Panc1 (cell line): ENCODE data around the gene KHNYN. TPM values are rescaled to one million over a fixed set of nuclear protein-coding genes. Genes with fewer than 3 reads are reported as not detected.

ENCODE experiments used
- ATAC-seq: fragments of 200-7000 bp; cut with Tn5 transposase; 2 replicates; pipeline ENCODE4 v1.9.1; 2020; ENCODE audit warnings: mild to moderate bottlenecking, moderate library complexity
- BruUV-seq: library from RNA; stranded (reverse); fragments of 400-500 nt; replicated peaks from 2 replicates; lab custom pipeline; 2021; lab: Mats Ljungman, UMichigan
- CTCF ChIA-PET: fragments of 300-600 bp; sonication (Branson Sonifier 250); formaldehyde crosslinking; loops from one replicate; lab custom pipeline; 2022; ENCODE audit warnings: antibody characterized with exemption; lab: Charles Lee
- POLR2A ChIA-PET: fragments of 300-600 bp; sonication (Branson Sonifier 250); formaldehyde crosslinking; loops from one replicate; lab custom pipeline; 2022; ENCODE audit warnings: antibody characterized with exemption; lab: Charles Lee
- DNase-seq: peaks from one replicate; pipeline ENCODE4 v3.0.0-alpha.2; 2010; ENCODE audit warnings: low read depth, low spot score
- H3K27ac ChIP-seq: 2 replicates; pipeline ENCODE4 v1.5.1; 2011; ENCODE audit warnings: mild to moderate bottlenecking, low read length, inconsistent platforms
- H3K27me3 ChIP-seq: fragments of 200-500 bp; sonication (Bioruptor generic); 2 replicates; pipeline ENCODE4 v1.6.0; 2014; ENCODE audit warnings: low read length, inconsistent platforms; ENCODE audit not compliant: control insufficient read depth, insufficient read depth
- H3K36me3 ChIP-seq: fragments of 200-500 bp; sonication (Bioruptor generic); 2 replicates; pipeline ENCODE4 v1.5.1; 2014; ENCODE audit warnings: inconsistent platforms, mild to moderate bottlenecking, low read length, moderate library complexity; ENCODE audit not compliant: control insufficient read depth, insufficient read depth
- H3K4me1 ChIP-seq: 2 replicates; pipeline ENCODE4 v1.5.1; 2011; ENCODE audit warnings: inconsistent platforms, mild to moderate bottlenecking, low read length, moderate library complexity; ENCODE audit not compliant: control insufficient read depth, insufficient read depth
- H3K4me3 ChIP-seq, 2 experiments: 2 replicates each; pipeline ENCODE4 v1.5.1; 2011 to 2012; ENCODE audit warnings: low read depth in 2 of 2, low read length in 2 of 2, mild to moderate bottlenecking in 2 of 2, inconsistent platforms in 1 of 2, moderate library complexity in 1 of 2
- H3K9me3 ChIP-seq: fragments of 200-500 bp; sonication (Bioruptor generic); 2 replicates; pipeline ENCODE4 v1.5.1; 2014; ENCODE audit warnings: low read depth, mild to moderate bottlenecking, inconsistent platforms, low read length, moderate library complexity; ENCODE audit not compliant: control insufficient read depth, insufficient read depth
- CTCF ChIP-seq: fragments of 450-650 bp; IDR thresholded peaks from 2 replicates; pipeline ENCODE4 v1.5.1; 2017; ENCODE audit warnings: mild to moderate bottlenecking
- POLR2AphosphoS5 ChIP-seq: IDR thresholded peaks from 2 replicates; pipeline ENCODE4 v1.6.1; 2012; ENCODE audit warnings: mild to moderate bottlenecking, low read depth, low read length, moderate library complexity
- REST ChIP-seq, 2 experiments: IDR thresholded peaks; 2 replicates each; pipeline ENCODE4 v1.6.1; 2011 to 2012; ENCODE audit warnings: low read depth in 2 of 2, control low read depth in 1 of 2, low read length in 1 of 2, mild to moderate bottlenecking in 1 of 2, moderate library complexity in 1 of 2; ENCODE audit not compliant: insufficient read depth in 1 of 2
- SIN3A ChIP-seq: IDR thresholded peaks from 2 replicates; pipeline ENCODE4 v1.6.1; 2012; ENCODE audit warnings: low read depth, mild to moderate bottlenecking, low read length, moderate library complexity, borderline replicate concordance; ENCODE audit not compliant: insufficient read depth
- TCF7L2 ChIP-seq: IDR thresholded peaks from 2 replicates; pipeline ENCODE4 v1.6.1; 2011; ENCODE audit warnings: mild to moderate bottlenecking, low read depth, low read length, inconsistent platforms
- in situ Hi-C: cut with HindIII; loops from 2 replicates; pipeline ENCODE4 v1.10.0; 2016; ENCODE audit warnings: low sequenced_read_pairs, low pct_unique_long_range_greater_than_20kb
- intact Hi-C: fragments of 100-400 bp; cut with micrococcal nuclease; formaldehyde crosslinking; loops from one replicate; pipeline ENCODE4 v1.10.0; 2022; ENCODE audit not compliant: unreplicated experiment
- total RNA-seq: library from RNA; stranded (reverse); gene quantifications from one replicate; pipeline ENCODE4 v1.2.1, GENCODE V29; 2021; ENCODE audit not compliant: unreplicated experiment

The KHNYN gene
- total RNA-seq, 1 experiment from 2014 or later = 37.6 TPM

- Histone ChIP-seq H3K36me3 (no peaks in the 10 kb centered on the region), H3K4me1 (no peaks in the 10 kb centered on the region), H3K27me3 (no peaks in the 10 kb centered on the region), H3K27ac (no peak overlapping the region), H3K4me3 (no peak overlapping the region), H3K9me3 (no peaks in the 10 kb centered on the region)
- DNase-seq = no peak
- ChIA-PET POLR2A (no interaction called here), CTCF (no interaction called here)
- intact Hi-C loops (no loop called here), in situ Hi-C loops (no loop called here)
- TF ChIP-seq REST (IDR thresholded peaks at IDR 0.05; ENCODE audit: insufficient read depth in 1 of 2, low read depth in 2 of 2, low read length in 1 of 2) (no peak), SIN3A (no peak), TCF7L2 (no peak), CTCF (no peak), POLR2AphosphoS5 (no peak)
- ATAC-seq = no peak
- no TSS peak for BruUV-seq
Observed at GRCh38 chr14:24463017-24463883, 33.5 kb downstream of the KHNYN start.

GRCh38 chr14:24463884-24464785 lies 34.4 kb downstream of the KHNYN start:
- ChIA-PET POLR2A (no interaction called here), CTCF (no interaction called here)
- intact Hi-C loops = no loop called here
- no peak for DNase-seq
- TF ChIP-seq SIN3A (no peak), REST (IDR thresholded peaks at IDR 0.05; ENCODE audit: insufficient read depth in 1 of 2, low read depth in 2 of 2, low read length in 1 of 2) (no peak), CTCF (no peak), TCF7L2 (no peak), POLR2AphosphoS5 (no peak)
- H3K27ac ChIP-seq = no peak overlapping the region
- no peaks in the 10 kb centered on the region for H3K4me1 ChIP-seq
- H3K4me3 ChIP-seq = no peak overlapping the region
- H3K36me3 ChIP-seq = no peaks in the 10 kb centered on the region
- in situ Hi-C loops = no loop called here
- BruUV-seq = no TSS peak
- no peaks in the 10 kb centered on the region for H3K9me3 ChIP-seq
- no peak for ATAC-seq
- no peaks in the 10 kb centered on the region for H3K27me3 ChIP-seq
